ENCODE data around the gene NEO1.

Gene NEO1

GRCh38 chr15:73114064-73114463, 61.8 kb downstream of the NEO1 start:
- no peak overlapping the region for H3K9ac ChIP-seq (ENCODE audit: low read length)

GRCh38 chr15:73116164-73116563, 63.9 kb downstream of the NEO1 start:
- no peak overlapping the region for H3K4me2 ChIP-seq (ENCODE audit: low read depth, low read length, poor library complexity, severe bottlenecking)
- H3K9me2 ChIP-seq (replicated peaks; ENCODE audit: insufficient read depth, low read length): no peaks in the 10 kb centered on the region
- H3K9me3 ChIP-seq (ENCODE audit: insufficient read depth, low read length): no peaks in the 10 kb centered on the region
- TF ChIP-seq CTCF (IDR thresholded peaks at IDR 0.05; ENCODE audit: insufficient read depth, low read length, poor library complexity, severe bottlenecking) (no peak), EZH2phosphoT487 (conservative IDR thresholded peaks at IDR 0.05; ENCODE audit: low read length) (no peak)
- no peaks in the 10 kb centered on the region for H3K36me3 ChIP-seq (ENCODE audit: low read length)
- H3K27me3 ChIP-seq (ENCODE audit: low read length): no peaks in the 10 kb centered on the region
- H3F3A ChIP-seq (ENCODE audit: insufficient read depth): no peaks in the 10 kb centered on the region
- H3K4me3 ChIP-seq (ENCODE audit: insufficient read depth, low read length, poor library complexity, severe bottlenecking): no peak overlapping the region
- H3K27ac ChIP-seq (ENCODE audit: low read depth, low read length): no peak overlapping the region
- no peaks in the 10 kb centered on the region for H4K20me1 ChIP-seq (ENCODE audit: low read depth, low read length)
- no peak overlapping the region for H3K9ac ChIP-seq (ENCODE audit: low read length)
- no peaks in the 10 kb centered on the region for H3K79me2 ChIP-seq (ENCODE audit: insufficient read depth, low read length)
- H2AFZ ChIP-seq (ENCODE audit: low read depth, low read length, severe bottlenecking): no peak overlapping the region

More at GRCh38 chr15:73114064-73114463, 61.8 kb downstream of the NEO1 start:
- H3K36me3 ChIP-seq (ENCODE audit: low read length): no peaks in the 10 kb centered on the region
- no peak overlapping the region for H3K4me2 ChIP-seq (ENCODE audit: low read depth, low read length, poor library complexity, severe bottlenecking)
- TF ChIP-seq CTCF (IDR thresholded peaks at IDR 0.05; ENCODE audit: insufficient read depth, low read length, poor library complexity, severe bottlenecking): no peak
- no peak for TF ChIP-seq EZH2phosphoT487 (conservative IDR thresholded peaks at IDR 0.05; ENCODE audit: low read length)
- no peaks in the 10 kb centered on the region for H3K27me3 ChIP-seq (ENCODE audit: low read length)
- H3K9me3 ChIP-seq (ENCODE audit: insufficient read depth, low read length): no peaks in the 10 kb centered on the region
- no peaks in the 10 kb centered on the region for H3K79me2 ChIP-seq (ENCODE audit: insufficient read depth, low read length)
- no peaks in the 10 kb centered on the region for H3K9me2 ChIP-seq (replicated peaks; ENCODE audit: insufficient read depth, low read length)
- no peaks in the 10 kb centered on the region for H3F3A ChIP-seq (ENCODE audit: insufficient read depth)
- no peak overlapping the region for H3K27ac ChIP-seq (ENCODE audit: low read depth, low read length)
- no peaks in the 10 kb centered on the region for H4K20me1 ChIP-seq (ENCODE audit: low read depth, low read length)
- H2AFZ ChIP-seq (ENCODE audit: low read depth, low read length, severe bottlenecking): no peak overlapping the region
- H3K4me3 ChIP-seq (ENCODE audit: insufficient read depth, low read length, poor library complexity, severe bottlenecking): no peak overlapping the region

- Histone ChIP-seq H3K4me2 (ENCODE audit: low read depth, low read length, poor library complexity, severe bottlenecking) (no peak overlapping the region), H2AFZ (ENCODE audit: low read depth, low read length, severe bottlenecking) (no peak overlapping the region), H3K9me2 (replicated peaks; ENCODE audit: insufficient read depth, low read length) (no peaks in the 10 kb centered on the region), H3K36me3 (ENCODE audit: low read length) (no peaks in the 10 kb centered on the region), H3K27me3 (ENCODE audit: low read length) (no peaks in the 10 kb centered on the region), H3K4me3 (ENCODE audit: insufficient read depth, low read length, poor library complexity, severe bottlenecking) (no peak overlapping the region), H3K9me3 (ENCODE audit: insufficient read depth, low read length) (no peaks in the 10 kb centered on the region), H3K27ac (ENCODE audit: low read depth, low read length) (no peak overlapping the region), H3K9ac (ENCODE audit: low read length) (no peak overlapping the region), H3F3A (ENCODE audit: insufficient read depth) (no peaks in the 10 kb centered on the region), H4K20me1 (ENCODE audit: low read depth, low read length) (no peaks in the 10 kb centered on the region), H3K79me2 (ENCODE audit: insufficient read depth, low read length) (no peaks in the 10 kb centered on the region)
- TF ChIP-seq CTCF (IDR thresholded peaks at IDR 0.05; ENCODE audit: insufficient read depth, low read length, poor library complexity, severe bottlenecking) (no peak), EZH2phosphoT487 (conservative IDR thresholded peaks at IDR 0.05; ENCODE audit: low read length) (no peak)
Observed at GRCh38 chr15:73118055-73118454, 65.8 kb downstream of the NEO1 start.
